Transverse colon (tissue), 3 donors: ENCODE measurements around the gene THBS3.

Experiments used
- CTCF ChIP-seq, 5 experiments: fragments of 200-600 bp in 3 of 5; fragments of 450-650 bp in 2 of 5; sonication (generic) in 3 of 5; IDR thresholded peaks; 1 replicate in 2 of 5; 2 replicates in 3 of 5; pipeline ENCODE4 v1.5.1; 2016 to 2017; ENCODE audit warnings: antibody characterized with exemption in 5 of 5, inconsistent platforms in 3 of 5, mild to moderate bottlenecking in 2 of 5, moderate library complexity in 1 of 5
- EP300 ChIP-seq: sonication (generic); formaldehyde crosslinking; IDR thresholded peaks from one replicate; pipeline ENCODE4 v1.6.1; 2017; ENCODE audit warnings: antibody characterized with exemption, low read depth

GRCh38 chr1:155228096-155228427 is 20.4 kb upstream of the THBS3 start:
- no peak for TF ChIP-seq CTCF (IDR thresholded peaks at IDR 0.05)
- TF ChIP-seq EP300: no peak
